ENCODE data around the gene TAS2R41.

TAS2R41 gene, protein sequence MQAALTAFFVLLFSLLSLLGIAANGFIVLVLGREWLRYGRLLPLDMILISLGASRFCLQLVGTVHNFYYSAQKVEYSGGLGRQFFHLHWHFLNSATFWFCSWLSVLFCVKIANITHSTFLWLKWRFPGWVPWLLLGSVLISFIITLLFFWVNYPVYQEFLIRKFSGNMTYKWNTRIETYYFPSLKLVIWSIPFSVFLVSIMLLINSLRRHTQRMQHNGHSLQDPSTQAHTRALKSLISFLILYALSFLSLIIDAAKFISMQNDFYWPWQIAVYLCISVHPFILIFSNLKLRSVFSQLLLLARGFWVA

DNA sequence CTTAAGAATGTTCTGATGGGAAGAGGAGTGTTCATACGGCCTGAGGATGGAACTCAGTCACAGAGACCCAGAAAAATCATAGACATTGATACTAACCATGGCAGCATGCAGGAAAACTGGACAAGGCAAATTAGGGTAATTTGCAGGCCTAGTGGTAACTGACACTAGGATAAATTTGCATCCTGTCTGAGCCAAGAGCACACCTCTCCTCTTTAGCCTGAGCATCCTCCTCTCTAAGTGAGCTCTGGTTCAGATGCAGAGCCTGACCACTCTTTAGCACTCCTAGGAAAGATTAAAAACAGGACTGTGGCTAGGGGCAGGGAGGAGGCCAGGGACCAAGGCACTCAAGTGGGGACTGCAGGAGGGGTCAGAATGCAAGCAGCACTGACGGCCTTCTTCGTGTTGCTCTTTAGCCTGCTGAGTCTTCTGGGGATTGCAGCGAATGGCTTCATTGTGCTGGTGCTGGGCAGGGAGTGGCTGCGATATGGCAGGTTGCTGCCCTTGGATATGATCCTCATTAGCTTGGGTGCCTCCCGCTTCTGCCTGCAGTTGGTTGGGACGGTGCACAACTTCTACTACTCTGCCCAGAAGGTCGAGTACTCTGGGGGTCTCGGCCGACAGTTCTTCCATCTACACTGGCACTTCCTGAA is at the start of gene TAS2R41:
TSS of gene TAS2R41 (plus strand) at position 373 of the 650 bp plus-strand sequence. CDS start at position 373, 0 bp downstream.
- no peak for DNase-seq

DNA sequence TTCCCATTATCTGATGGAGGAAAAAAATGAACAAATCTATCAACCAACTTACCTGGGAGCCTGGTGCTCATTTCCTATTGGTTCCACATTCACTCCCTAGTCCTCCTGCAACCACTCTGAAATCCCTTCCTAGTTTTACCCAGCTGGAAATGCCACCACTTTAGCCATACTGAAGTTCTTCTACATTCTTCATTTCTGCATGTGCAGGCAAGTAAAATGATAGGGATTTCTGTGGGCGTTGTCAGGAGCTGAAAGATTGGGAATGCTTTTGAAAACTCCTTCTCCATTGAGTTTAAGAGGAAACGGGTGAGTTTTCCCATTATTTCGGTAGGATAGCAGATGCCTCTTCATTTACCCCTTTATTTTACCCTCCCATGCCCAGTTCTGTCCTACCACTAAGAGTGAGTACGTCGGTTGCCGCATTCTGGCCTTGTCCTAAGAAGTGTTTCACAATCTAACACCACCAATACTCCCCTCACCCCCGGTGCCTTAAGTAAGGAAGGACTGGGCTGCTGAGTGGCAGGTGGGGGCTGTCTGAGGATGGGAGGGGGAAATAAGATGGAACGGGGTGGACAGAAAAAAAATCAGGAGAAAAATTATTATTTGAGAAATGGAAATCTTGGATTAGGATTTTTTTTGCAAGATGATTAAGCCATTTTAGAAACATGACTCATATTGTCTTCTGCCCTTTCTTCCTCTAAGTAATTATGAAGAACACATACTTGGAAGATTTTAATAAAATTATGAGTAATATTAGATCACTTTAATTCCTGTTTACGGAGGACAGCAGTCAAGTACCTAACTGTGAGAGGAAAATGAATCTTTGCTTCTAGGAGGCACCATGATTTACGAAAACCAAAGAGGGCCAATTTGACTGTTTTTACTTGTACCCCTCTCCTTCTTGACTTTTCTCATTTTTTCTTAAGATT is 47.6 kb upstream of the TAS2R41 start:
- no peak for DNase-seq

DNA sequence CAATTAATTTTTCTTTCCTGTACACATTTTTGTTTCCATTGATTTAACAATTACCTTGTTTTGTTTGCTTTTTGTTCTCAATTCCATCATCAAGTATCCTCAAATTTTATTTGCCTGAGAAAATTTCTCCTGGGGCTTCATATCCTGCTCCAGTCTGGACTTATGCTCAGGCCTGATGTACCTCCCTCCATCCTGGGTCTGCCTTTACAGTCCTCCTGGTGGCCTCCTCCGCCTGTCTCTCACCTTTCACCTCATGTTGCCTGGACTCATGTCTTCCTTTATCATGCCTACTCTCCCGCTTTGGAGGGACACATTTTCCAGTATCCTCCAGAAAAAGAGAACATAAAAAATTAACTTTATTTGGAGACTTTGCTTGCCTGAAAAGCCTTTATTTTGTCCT is 46.6 kb upstream of the TAS2R41 start:
- no peak for DNase-seq

DNA sequence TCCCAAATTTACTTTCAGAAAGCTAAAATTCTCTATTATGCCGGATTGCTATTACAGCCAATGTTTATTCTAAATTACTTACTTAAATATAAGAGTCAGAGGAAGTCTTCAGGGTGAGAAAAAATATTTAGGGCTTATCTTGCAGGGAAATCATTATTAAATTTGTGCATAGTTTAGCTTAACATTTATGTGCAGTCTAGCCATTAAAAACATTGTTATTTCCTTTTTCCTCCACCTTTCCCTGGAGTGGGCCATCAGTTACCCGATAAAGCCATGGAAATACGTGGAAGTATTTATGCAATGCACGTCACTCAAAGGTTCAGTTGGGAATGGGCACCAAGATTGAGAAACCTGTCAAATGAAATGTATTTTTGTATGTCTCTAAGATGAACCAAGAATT is 43.9 kb upstream of the TAS2R41 start:
- DNase-seq, result no peak

DNA sequence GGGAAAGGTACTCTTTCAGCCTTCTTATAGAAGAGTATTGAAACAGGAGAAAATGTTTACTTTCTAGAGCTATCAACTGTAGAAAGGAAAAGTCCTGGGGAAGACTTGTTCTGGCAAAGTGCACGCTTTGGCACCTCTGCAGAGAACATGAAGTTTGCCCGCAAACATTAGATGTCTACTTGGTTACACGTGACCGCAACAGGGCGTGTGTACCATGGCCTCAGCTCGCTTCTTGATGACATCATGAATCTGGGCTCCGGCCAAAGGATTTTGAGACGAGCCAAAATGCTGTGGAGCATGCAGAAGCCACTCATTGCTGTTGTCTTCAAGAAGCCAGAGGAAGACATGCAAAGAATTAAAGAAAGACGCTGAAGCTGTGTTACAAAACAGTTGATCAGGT is 43.0 kb upstream of the TAS2R41 start:
- no peak for DNase-seq

DNA sequence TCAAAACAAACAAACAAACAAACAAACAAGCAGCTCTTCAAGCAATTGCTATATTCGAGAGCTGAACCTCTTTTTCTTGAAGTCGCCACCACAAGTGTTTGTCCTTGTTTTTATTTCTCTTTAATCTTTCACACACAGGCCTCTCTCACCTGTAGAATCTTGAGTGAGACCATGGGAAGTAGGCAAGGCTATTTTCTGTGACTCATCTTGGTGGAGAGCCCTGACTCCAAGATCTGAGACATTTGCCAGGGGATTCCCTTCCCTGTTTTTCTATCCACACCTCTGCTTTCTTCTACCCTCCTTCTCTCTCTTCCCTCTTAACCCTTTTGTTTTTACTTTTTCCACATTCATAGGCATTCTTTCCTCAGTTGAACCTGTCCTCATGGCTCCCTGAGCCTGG is 42.4 kb upstream of the TAS2R41 start:
- DNase-seq, result no peak

DNA sequence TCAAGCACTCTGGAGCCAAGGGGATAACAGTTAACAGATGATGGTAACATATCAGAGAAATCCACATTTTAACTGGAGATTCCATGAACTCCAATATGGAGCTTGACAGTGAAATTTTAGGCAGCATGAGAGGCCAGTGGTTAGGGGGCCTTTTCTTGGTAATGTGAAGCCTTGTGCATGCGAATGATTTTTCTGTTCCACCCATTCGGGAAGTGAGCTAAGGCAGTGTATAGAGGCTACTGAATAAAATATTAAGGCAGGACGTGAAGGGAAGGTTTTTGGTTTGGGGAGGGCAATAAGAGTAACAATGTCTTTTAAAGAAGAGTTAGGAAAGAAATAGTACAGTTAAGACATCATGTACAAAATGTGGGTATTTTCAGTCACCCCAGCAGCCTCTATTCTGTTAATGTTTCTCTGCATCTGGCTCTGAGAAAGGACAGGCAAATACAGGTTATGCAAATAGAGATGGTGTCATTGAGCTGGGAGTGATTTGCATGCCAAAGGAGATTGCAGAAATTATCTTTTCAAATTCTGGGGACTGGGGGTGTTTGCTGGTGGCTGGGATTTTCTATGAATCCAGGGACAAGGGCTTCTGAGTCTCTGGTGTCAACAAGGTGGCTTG is 41.2 kb upstream of the TAS2R41 start:
- no peak for DNase-seq

DNA sequence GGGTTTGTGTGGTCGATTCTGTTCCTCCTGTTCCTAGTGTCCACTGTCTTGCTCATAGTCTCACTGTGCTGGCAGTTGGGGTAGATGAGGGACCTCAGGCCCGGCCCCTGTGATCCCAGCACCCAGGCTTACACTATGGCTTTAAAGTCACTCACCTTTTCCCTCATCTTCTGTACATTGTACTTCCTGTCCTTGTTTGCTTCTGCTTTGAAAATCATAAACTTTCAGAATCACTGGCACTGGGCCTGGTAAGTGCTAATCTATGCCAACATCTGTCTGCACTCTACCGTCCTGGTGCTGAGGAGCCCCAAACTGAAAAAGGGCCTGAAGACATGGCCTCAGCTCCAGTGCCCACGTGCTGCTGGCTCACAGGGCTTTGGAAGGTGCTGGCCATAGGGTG is 40.1 kb upstream of the TAS2R41 start:
- no peak for DNase-seq

DNA sequence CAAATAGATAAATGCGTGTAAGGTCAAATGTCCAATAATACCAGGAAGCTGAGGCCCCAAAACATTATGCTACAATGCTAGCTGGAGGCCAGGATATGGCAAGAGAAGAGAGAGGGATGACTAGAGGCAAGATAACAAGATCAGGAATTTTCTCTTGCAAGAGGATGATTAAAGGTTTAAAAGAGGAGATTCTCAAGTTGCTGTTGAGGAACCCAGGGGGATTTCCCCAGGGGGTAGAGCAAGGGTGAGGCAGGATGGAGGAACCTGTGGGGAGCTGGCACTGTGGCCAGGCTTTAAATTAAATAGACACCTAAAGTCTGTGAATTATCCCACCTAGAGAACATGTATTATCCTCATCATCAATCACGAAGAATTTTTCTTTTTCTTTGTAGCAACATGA is 37.8 kb upstream of the TAS2R41 start:
- DNase-seq, result no peak

DNA sequence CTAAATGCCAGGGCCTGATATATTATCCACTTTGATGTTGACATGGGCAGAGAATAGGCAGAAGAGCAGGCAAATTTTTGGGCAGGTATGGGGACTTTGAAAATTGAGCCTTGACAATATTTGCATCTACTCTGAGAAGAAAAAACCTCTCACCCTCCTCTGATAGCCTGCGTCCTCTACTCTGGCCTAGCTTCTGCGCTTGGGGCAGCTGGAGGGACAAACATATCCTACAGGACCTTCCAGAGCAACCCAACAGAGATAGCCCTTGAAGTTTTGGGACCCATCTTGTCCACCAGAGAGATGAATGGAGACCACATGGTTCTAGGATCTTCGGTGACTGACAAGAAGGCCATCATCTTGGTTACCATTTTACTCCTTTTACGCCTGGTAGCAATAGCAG is 34.5 kb upstream of the TAS2R41 start, which contains the start of gene TAS2R60:
TSS of gene TAS2R60 (plus strand) at position 301 of the 400 bp plus-strand sequence. CDS start at position 301, 0 bp downstream.
- no peak for DNase-seq

DNA sequence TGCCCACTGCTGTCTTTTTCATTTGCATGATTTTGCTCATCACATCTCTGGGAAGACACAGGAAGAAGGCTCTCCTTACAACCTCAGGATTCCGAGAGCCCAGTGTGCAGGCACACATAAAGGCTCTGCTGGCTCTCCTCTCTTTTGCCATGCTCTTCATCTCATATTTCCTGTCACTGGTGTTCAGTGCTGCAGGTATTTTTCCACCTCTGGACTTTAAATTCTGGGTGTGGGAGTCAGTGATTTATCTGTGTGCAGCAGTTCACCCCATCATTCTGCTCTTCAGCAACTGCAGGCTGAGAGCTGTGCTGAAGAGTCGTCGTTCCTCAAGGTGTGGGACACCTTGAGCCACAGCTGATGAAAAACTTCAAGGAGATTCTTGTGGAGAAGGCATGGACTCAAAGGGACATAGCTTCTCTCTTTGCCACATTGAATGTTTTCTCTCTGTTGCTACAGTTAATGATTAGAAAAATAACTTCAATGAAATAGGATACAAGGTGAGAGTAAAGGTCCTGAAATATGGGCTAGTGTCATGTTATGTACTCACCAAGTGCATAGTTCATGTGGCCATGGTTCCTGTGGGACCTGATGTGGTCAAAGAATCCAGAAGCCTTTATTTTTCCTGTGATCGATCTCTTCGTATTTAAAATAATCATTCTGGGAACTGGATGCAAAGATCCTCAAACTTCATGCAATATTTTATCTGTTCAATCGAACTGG is 33.5 kb upstream of the TAS2R41 start:
- no peak for DNase-seq

DNA sequence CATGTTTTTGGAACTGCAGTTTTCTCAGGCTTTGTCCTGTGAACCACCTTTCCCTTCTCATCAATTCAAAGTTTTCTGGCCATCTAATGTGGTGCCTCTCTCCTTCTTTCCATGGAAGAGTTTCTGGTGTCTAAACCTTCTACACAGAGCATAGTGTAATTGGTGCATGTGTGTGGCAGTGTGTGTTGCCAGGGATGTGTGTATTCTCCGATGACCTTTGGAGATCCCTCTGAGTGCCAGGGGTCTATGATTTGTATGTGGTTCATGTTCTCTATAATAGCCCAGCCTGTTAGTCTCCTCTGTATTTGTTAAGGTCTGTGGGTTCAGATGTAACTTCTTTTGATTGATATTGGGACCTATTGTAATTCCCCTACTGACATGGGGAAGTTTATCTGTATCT is 32.9 kb upstream of the TAS2R41 start:
- DNase-seq, result no peak

DNA sequence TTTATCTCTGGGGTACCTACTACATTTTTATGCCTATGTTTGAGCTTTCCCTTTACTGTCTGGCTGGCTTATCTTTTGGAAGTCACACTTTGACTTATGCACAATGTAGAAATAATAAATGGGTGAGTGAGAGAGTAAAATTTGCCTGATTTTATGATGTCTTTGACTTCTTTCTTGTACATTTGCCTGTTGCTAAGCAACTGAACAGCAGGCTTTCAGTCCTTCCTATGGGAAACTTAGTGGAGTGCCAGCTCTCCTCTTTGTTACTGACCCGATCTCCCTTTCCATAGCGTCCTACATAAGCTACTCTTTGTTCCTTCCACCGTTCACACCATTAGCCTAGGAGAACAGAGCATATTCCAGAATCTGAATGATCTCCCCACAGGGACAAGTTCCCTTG is 30.2 kb upstream of the TAS2R41 start:
- DNase-seq, result no peak

DNA sequence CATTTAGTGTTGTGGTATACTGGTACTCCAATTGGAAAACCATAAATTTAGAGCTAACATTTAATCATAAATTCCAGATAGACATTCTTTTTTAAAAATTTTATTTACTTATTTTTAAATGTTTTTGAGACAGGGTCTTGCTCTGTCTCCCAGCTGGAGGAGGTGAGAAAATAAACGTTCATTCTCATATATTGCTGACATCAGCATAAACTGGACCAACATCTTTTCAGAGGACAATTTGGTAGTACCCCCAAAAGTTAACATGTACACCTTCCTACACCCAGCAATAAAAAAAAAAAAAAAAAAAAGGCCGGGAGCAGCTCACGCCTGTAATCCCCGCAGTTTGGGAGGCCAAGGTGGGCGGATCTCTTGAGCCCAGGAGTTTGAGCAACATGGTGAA is 29.2 kb upstream of the TAS2R41 start:
- DNase-seq, result no peak

DNA sequence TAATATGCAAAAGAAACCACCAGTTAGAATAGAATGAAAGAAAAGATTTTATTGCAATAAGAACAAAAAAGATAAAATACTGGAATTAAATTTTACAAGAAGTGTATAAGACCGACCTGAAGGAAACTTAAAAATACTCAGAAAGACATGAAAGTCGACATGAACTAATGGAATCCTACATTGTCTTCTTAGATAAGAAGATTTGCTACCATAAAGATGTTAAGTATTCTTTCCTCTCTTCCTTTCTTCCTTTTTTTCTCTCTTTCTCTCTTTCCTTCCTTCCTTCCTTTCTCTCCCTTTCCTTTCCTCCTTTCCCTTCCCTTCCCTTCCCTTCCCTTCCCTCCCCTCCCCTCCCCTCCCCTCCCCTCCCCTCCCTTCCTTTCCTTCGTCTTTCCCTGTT is 27.9 kb upstream of the TAS2R41 start:
- DNase-seq, result no peak

DNA sequence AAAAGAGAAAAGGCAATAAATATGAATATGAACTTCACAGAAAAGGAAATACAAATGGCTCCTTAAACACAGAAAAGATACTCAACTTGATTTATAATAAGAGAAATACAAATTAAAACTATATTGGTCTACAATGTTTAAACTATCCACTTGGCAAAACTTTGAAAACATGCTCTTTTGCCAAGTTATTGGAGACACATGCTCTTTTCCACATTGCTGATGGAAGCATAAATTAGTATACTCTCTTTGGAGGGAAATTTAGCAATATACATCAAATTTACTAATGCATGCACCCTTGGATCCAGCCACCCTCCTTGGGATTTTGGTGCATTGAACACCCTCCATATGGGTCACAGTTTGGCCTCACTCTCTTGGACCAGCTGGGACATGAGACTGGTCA is 26.6 kb upstream of the TAS2R41 start:
- no peak for DNase-seq

DNA sequence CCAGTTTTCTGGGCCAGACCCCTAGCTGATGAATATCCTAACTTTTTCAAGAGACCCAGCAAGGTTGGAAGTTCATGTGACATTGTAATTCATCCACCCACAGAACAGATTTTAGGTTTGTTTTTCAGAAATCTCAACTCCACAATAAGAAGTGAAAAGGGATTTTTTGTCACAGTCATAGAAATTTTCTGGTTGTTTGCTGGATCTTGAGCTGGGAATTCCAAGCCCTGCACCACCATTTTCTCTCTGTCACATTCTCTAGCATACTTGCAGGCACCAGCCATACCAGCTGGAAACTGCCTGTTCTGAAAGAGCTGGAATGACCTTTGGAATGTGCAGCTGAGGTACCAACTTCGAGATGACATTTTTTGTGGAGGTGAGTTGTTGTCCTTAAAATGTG is 25.9 kb upstream of the TAS2R41 start:
- no peak for DNase-seq

DNA sequence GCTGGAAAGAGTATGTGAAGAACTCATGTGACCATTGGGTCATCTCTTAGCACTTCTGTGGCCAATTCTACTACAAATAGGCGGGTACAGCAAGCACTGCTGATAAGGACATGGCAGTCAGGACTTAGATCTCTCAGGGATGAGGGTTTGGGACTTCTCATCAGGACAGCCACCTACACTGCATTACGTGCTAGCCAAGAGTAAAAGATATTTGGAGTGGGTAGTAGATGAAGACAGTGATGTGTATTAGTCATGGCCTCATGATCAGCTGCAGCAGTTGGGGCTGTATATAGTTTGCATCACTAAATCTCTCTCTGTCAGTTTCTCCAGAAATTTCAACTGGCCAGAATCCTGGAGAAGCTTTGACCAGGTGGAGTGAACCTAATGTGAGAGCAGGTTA is 25.2 kb upstream of the TAS2R41 start:
- no peak for DNase-seq

DNA sequence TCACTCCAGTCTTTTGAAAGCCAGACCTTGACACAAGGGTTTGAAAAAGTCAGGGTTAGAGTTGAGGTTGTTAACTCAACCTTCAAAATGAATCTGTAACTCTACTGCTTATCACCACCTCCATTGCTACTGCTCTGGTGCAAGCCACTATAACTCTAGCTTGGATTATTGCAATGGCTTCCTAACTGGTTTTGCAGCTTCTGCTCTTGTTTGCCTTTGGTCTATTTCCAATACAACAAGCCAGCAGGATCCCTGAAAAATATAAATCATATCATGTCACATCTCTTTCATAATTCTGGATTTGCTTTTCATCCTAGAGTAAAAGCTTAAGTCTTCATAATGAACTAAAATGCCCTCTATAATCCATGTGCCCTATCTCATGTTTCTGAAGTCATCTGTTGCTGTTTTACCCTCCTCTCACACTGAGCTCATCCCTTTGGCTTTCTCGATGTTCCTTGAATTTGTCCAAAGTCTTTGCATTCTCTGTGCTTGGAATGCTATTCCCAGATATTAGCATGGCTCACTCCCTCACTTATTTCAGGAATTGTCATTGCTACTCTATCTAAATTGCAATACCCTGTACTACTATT is 23.5 kb upstream of the TAS2R41 start:
- no peak for DNase-seq

DNA sequence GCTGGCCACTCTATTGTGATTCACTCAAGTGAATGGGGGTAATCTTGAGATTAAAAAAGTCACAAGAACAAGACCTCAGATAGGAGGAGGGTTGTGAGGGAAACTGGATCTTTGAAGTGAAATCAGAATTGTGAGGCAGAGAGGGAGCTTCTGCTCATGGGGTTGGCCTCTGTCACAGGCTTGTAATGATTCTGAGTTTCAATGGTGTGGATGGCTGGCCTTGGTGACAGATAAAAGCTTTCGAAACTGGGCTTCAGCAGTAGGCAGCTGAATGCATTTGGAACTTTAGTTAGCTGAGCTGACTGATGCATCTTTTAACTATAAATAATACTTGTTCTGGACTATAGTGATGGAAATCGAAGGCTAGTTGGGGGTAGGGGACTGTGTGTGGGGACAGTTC is 22.2 kb upstream of the TAS2R41 start:
- DNase-seq, result no peak

DNA sequence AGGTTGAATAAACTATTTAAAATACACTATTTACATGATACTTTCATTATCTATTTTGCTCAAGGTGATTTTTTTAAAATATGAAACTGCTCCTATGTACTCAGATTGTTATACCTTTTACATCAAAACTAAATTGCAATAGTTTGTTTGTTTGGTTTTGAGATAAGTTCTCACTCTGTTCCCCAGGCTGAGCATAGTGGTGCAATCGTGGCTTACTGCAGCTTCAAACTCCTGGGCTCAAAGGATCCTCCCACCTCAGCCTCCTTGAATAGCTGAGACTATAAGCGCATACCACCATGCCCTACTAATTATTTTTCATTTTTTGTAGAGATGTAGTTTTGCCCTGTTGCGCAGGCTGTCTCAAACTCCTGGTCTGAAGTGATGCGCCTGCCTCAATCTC is 21.7 kb upstream of the TAS2R41 start:
- DNase-seq, result no peak

Measured in stimulated activated CD4-positive, alpha-beta T cell treated with anti-CD3 and anti-CD28 coated beads, Interleukin-4, amount 100 ng/mL, for 24 hours (primary cell).